ENCODE data around the gene PCGF5. TPM values are rescaled to one million over a fixed set of nuclear protein-coding genes. Genes with fewer than 3 reads are reported as not detected.

Gene PCGF5
- total and polyA plus RNA-seq, 9 of the 15 experiments (the other 6 are each of a cell fraction or from before 2014, with no cell fraction given): 10.9 to 40.0 (median 20.3) TPM

DNA sequence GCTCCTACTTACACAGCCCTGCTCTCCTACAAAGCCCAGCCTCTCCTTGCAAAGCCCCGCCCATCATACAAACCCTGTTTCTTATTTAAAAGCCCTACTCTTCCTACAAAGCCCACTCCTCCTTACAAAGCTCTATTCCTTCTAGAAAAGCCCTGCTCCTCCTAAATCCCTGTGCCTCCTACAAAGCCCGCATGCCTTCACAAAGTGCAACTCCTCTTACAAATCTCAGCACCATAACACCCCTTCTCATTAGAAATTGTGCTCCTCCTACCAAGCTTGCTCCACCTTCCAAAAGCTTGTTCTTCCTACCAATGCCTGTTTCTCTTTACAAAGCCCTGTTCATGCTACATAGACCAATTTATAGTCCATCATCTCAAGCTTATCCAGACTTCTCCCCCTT lies 66.1 kb downstream of the PCGF5 start:
- POLR2A ChIA-PET: no interaction called here
- FAIRE-seq (no peak), ATAC-seq (no peak), DNase-seq (ENCODE audit: extremely low read depth in 1 of 4, low spot score in 3 of 4) (no peak)
- no peaks in the 10 kb centered on the region for H3K36me3 ChIP-seq (ENCODE audit: control insufficient read depth, insufficient read depth, low read length)
- no peaks in the 10 kb centered on the region for H3K79me2 ChIP-seq (ENCODE audit: control insufficient read depth, insufficient read depth, low read length)
- intact Hi-C loops (cut with micrococcal nuclease): no loop called here
- H3K4me2 ChIP-seq (ENCODE audit: insufficient read depth, low read length): no peak overlapping the region
- H4K20me1 ChIP-seq (replicated peaks; ENCODE audit: control insufficient read depth, insufficient read depth, low read length): no peaks in the 10 kb centered on the region
- no peaks in the 10 kb centered on the region for H3K9me1 ChIP-seq (ENCODE audit: control insufficient read depth, insufficient read depth, low read length)
- no peak overlapping the region for H2AFZ ChIP-seq (ENCODE audit: low read depth, low read length)
- no peak overlapping the region for H3K27ac ChIP-seq (ENCODE audit: extremely low read depth, low read depth, low read length)
- 25% methylated on average over 2 of the region's 2 CpGs for WGBS (ENCODE audit: insufficient coverage, low coverage, missing lambda C conversion rate)
- no peak overlapping the region for H3K9ac ChIP-seq (ENCODE audit: insufficient read depth in 1 of 2, low read depth in 2 of 2, low read length in 2 of 2)
- peaks cover 2 to 3% of the 10 kb centered on the region in 2 experiments; a peak in 2 of 5 replicates for H3K4me1 ChIP-seq (replicated peaks in 1 of 2; ENCODE audit: control insufficient read depth in 2 of 2, insufficient read depth in 2 of 2, low read length in 2 of 2)
- TF ChIP-seq, protein P1, sequence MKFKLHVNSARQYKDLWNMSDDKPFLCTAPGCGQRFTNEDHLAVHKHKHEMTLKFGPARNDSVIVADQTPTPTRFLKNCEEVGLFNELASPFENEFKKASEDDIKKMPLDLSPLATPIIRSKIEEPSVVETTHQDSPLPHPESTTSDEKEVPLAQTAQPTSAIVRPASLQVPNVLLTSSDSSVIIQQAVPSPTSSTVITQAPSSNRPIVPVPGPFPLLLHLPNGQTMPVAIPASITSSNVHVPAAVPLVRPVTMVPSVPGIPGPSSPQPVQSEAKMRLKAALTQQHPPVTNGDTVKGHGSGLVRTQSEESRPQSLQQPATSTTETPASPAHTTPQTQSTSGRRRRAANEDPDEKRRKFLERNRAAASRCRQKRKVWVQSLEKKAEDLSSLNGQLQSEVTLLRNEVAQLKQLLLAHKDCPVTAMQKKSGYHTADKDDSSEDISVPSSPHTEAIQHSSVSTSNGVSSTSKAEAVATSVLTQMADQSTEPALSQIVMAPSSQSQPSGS (CRISPR knock-in tag; IDR thresholded peaks at IDR 0.05): no peak
- TF ChIP-seq BRF1 (IDR thresholded peaks at IDR 0.05; ENCODE audit: borderline replicate concordance, extremely low read depth, insufficient read length) (no peak), MAFK (IDR thresholded peaks at IDR 0.05; ENCODE audit: low read length) (no peak), RBM17 (IDR thresholded peaks at IDR 0.05; ENCODE audit: borderline replicate concordance, low read depth, low read length) (no peak), KHSRP (IDR thresholded peaks at IDR 0.05) (no peak), PYGO2 (tag; IDR thresholded peaks at IDR 0.05) (no peak), MIER1 (IDR thresholded peaks at IDR 0.05; ENCODE audit: low read depth) (no peak), LARP7 (IDR thresholded peaks at IDR 0.05) (no peak), HIVEP1 (CRISPR knock-in tag; IDR thresholded peaks at IDR 0.05) (no peak), HNRNPL (IDR thresholded peaks at IDR 0.05; ENCODE audit: low read depth, low read length) (no peak), TSC22D4 (tag; IDR thresholded peaks at IDR 0.05) (no peak), TARDBP (IDR thresholded peaks at IDR 0.05) (no peak), EGR1 (conservative IDR thresholded peaks at IDR 0.05) (no peak)
- TF ChIP-seq, protein P2, sequence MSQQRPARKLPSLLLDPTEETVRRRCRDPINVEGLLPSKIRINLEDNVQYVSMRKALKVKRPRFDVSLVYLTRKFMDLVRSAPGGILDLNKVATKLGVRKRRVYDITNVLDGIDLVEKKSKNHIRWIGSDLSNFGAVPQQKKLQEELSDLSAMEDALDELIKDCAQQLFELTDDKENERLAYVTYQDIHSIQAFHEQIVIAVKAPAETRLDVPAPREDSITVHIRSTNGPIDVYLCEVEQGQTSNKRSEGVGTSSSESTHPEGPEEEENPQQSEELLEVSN (IDR thresholded peaks at IDR 0.05; ENCODE audit: borderline replicate concordance in 1 of 2, extremely low read depth in 1 of 2, insufficient read depth in 1 of 2, insufficient read length in 1 of 2, low read depth in 1 of 2, low read length in 1 of 2, poor library complexity in 1 of 2, severe bottlenecking in 1 of 2): no peak
- TF ChIP-seq, protein P3, sequence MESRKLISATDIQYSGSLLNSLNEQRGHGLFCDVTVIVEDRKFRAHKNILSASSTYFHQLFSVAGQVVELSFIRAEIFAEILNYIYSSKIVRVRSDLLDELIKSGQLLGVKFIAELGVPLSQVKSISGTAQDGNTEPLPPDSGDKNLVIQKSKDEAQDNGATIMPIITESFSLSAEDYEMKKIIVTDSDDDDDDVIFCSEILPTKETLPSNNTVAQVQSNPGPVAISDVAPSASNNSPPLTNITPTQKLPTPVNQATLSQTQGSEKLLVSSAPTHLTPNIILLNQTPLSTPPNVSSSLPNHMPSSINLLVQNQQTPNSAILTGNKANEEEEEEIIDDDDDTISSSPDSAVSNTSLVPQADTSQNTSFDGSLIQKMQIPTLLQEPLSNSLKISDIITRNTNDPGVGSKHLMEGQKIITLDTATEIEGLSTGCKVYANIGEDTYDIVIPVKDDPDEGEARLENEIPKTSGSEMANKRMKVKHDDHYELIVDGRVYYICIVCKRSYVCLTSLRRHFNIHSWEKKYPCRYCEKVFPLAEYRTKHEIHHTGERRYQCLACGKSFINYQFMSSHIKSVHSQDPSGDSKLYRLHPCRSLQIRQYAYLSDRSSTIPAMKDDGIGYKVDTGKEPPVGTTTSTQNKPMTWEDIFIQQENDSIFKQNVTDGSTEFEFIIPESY (CRISPR knock-in tag; IDR thresholded peaks at IDR 0.05): no peak
- TF ChIP-seq, protein P4, sequence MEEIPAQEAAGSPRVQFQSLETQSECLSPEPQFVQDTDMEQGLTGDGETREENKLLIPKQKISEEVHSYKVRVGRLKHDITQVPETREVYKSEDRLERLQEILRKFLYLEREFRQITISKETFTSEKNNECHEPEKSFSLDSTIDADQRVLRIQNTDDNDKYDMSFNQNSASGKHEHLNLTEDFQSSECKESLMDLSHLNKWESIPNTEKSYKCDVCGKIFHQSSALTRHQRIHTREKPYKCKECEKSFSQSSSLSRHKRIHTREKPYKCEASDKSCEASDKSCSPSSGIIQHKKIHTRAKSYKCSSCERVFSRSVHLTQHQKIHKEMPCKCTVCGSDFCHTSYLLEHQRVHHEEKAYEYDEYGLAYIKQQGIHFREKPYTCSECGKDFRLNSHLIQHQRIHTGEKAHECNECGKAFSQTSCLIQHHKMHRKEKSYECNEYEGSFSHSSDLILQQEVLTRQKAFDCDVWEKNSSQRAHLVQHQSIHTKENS (CRISPR knock-in tag; IDR thresholded peaks at IDR 0.05): no peak
- peaks cover 0 to 5% of the 10 kb centered on the region in 2 experiments; a peak in 3 of 5 replicates for H3K27me3 ChIP-seq (ENCODE audit: control insufficient read depth in 2 of 2, insufficient read depth in 2 of 2, low read length in 2 of 2)
- no TSS peak for BruUV-seq (replicated peaks)
- CTCF ChIA-PET (ENCODE audit: low intra/inter-chr PET ratio): no interaction called here
- in situ Hi-C loops (cut with MboI): loop anchor here (25.0 kb wide), 1 partner anchor 626 kb away; the partner anchor contains the start of genes BTAF1 and FGFBP3
- H3K4me3 ChIP-seq: no peak overlapping the region
- no peaks in the 10 kb centered on the region for H3K9me3 ChIP-seq (replicated peaks; ENCODE audit: control insufficient read depth, insufficient read depth, low read depth, low read length)
